K562 (cell line): ENCODE measurements around the gene ATG13. TPM values are rescaled to one million over a fixed set of nuclear protein-coding genes. Genes with fewer than 3 reads are reported as not detected.

Experiments
- ATF4 ChIP-seq: fragments of 450-650 bp; formaldehyde crosslinking; IDR thresholded peaks from 2 replicates; pipeline ENCODE4 v1.4.0; 2022; ENCODE audit warnings: mild to moderate bottlenecking, moderate library complexity
- BMI1 ChIP-seq: fragments of 150-350 bp; IDR thresholded peaks from 2 replicates; pipeline ENCODE4 v1.6.1; 2014; ENCODE audit warnings: low read length
- CBX1 ChIP-seq: sonication (generic); IDR thresholded peaks from 2 replicates; pipeline ENCODE4 v1.6.1; 2016; ENCODE audit warnings: antibody characterized with exemption, low read depth, mild to moderate bottlenecking
- CBX8 ChIP-seq: fragments of 200-600 bp; sonication (generic); IDR thresholded peaks from 2 replicates; pipeline ENCODE4 v1.6.1; 2012; ENCODE audit warnings: borderline replicate concordance, mixed run types, low read depth, mild to moderate bottlenecking, moderate library complexity, mixed read lengths, low read length, control low read depth, inconsistent platforms; ENCODE audit not compliant: poor library complexity, severe bottlenecking; ENCODE audit errors: extremely low read depth
- CHD4 ChIP-seq: fragments of 200-600 bp; sonication (generic); IDR thresholded peaks from 3 replicates; pipeline ENCODE4 v1.6.1; 2012; ENCODE audit warnings: low read depth, mild to moderate bottlenecking, mixed read lengths, low read length, inconsistent platforms; ENCODE audit not compliant: insufficient read depth, insufficient replicate concordance, poor library complexity, severe bottlenecking
- FOXA1 ChIP-seq: fragments of 450-650 bp; IDR thresholded peaks from 2 replicates; pipeline ENCODE4 v1.6.1; 2016; ENCODE audit warnings: mild to moderate bottlenecking, borderline replicate concordance
- GATAD2B ChIP-seq: fragments of 450-650 bp; IDR thresholded peaks from 2 replicates; pipeline ENCODE4 v1.6.1; 2017; ENCODE audit warnings: mild to moderate bottlenecking, borderline replicate concordance
- MITF ChIP-seq: IDR thresholded peaks from 2 replicates; pipeline ENCODE4 v1.6.1; 2014; ENCODE audit warnings: antibody characterized with exemption
- MLLT1 ChIP-seq, 2 experiments: fragments of 450-650 bp; IDR thresholded peaks; 2 replicates each; pipeline ENCODE4 v1.6.1; 2016
- PHF20 ChIP-seq: fragments of 450-650 bp; IDR thresholded peaks from 2 replicates; pipeline ENCODE4 v1.6.1; 2018; ENCODE audit not compliant: partially characterized antibody
- SMARCB1 ChIP-seq: IDR thresholded peaks from 2 replicates; pipeline ENCODE4 v1.6.1; 2011; ENCODE audit warnings: improper control_type of control experiment, low read depth; ENCODE audit not compliant: insufficient read length
- TSC22D4 ChIP-seq: fragments of 450-650 bp; IDR thresholded peaks from 2 replicates; pipeline ENCODE4 v1.6.1; 2016; ENCODE audit warnings: missing genetic modification characterization, missing biosample characterization, control low read depth
- YY1 ChIP-seq, 3 experiments: IDR thresholded peaks; 2 replicates each; pipeline ENCODE4 v1.6.1; 2011; ENCODE audit warnings: low read length in 2 of 3, mild to moderate bottlenecking in 2 of 3, moderate library complexity in 2 of 3, borderline replicate concordance in 1 of 3, control low read depth in 1 of 3, low read depth in 1 of 3; ENCODE audit not compliant: insufficient read depth in 3 of 3, insufficient replicate concordance in 2 of 3, control insufficient read depth in 1 of 3, insufficient read length in 1 of 3; ENCODE audit errors: extremely low read depth in 1 of 3
- ZNF274 ChIP-seq: IDR thresholded peaks from 2 replicates; pipeline ENCODE4 v1.6.1; 2011; ENCODE audit warnings: low read depth, mild to moderate bottlenecking, low read length, moderate library complexity, borderline replicate concordance
- ZNF324 ChIP-seq: fragments of 250-450 bp; sonication (Bioruptor Pico); IDR thresholded peaks from 2 replicates; pipeline ENCODE4 v1.4.0; 2020; ENCODE audit warnings: mild to moderate bottlenecking
- ZNF551 ChIP-seq: fragments of 250-450 bp; sonication (Bioruptor Pico); IDR thresholded peaks from 2 replicates; pipeline ENCODE4 v1.5.0; 2021; ENCODE audit warnings: mild to moderate bottlenecking, moderate library complexity
- ZNF592 ChIP-seq: fragments of 450-650 bp; IDR thresholded peaks from 2 replicates; pipeline ENCODE4 v1.6.1; 2017; ENCODE audit warnings: antibody characterized with exemption, mild to moderate bottlenecking
- ZNF77 ChIP-seq: fragments of 250-450 bp; sonication (Bioruptor Pico); IDR thresholded peaks from 2 replicates; pipeline ENCODE4 v1.5.0; 2020
- polyA plus RNA-seq, 8 experiments: library from polyadenylated mRNA; depleted of rRNA in 4 of 8; stranded (reverse) in 5 of 8; unstranded in 3 of 8; fragments of >200 nt; fragmentation: Nextera tagmentation in 2 of 8; fragmentation: Illumina TruSeq in 1 of 8; extraction: Ambion mirVana in 2 of 8; extraction: Trizol in 1 of 8; gene quantifications; 2 replicates each; pipeline versions ENCODE4 v1.2.1 to v1.2.3, GENCODE V29; 2011 to 2014; ENCODE audit warnings: inconsistent platforms in 1 of 8, missing spikeins in 1 of 8
- total RNA-seq, 7 experiments: library from RNA; depleted of rRNA in 6 of 7; stranded (reverse); fragments of >200 nt in 6 of 7; fragmentation: Illumina TruSeq in 2 of 7; extraction: Trizol in 2 of 7; gene quantifications; 2 replicates each; pipeline versions ENCODE4 v1.2.1 to v1.2.3, GENCODE V29; 2011 to 2021; ENCODE audit warnings: low replicate concordance in 1 of 7

ATG13 gene
- total and polyA plus RNA-seq, 9 of the 15 experiments (the other 6 are each of a cell fraction or from before 2014, with no cell fraction given) = 13.1 to 61.5 (median 36.5) TPM

- TF ChIP-seq PHF20 = peak; percentile 99
- TF ChIP-seq BMI1 = no peak
- TF ChIP-seq GATAD2B = 0 out of 2 replicates have a peak, but pooled peaks have one; percentile 17
- no peak for TF ChIP-seq ZNF592
- TF ChIP-seq ATF4 (CRISPR knock-in tag) = peak; percentile 48; the same call in 1 of the 2 replicates
- no peak for TF ChIP-seq ZNF324 (CRISPR knock-in tag)
- no peak for TF ChIP-seq ZNF551 (CRISPR knock-in tag)
- no peak for TF ChIP-seq TSC22D4 (tag)
- no peak for TF ChIP-seq FOXA1
- no peak for TF ChIP-seq ZNF77 (CRISPR knock-in tag)
- TF ChIP-seq SMARCB1 = no peak
- TF ChIP-seq MLLT1 (IDR thresholded peaks at IDR 0.05) = no peak
- TF ChIP-seq MITF = no peak
- TF ChIP-seq CBX1 = peak; percentile 60; the same call in 1 of the 2 replicates
- TF ChIP-seq CBX8 = no peak
- peak in 2 of 3 experiments; percentile 48 to 80 for TF ChIP-seq YY1 (IDR thresholded peaks at IDR 0.05; ENCODE audit: borderline replicate concordance in 1 of 3, control insufficient read depth in 1 of 3, extremely low read depth in 1 of 3, insufficient read depth in 3 of 3, insufficient read length in 1 of 3, insufficient replicate concordance in 2 of 3, low read depth in 1 of 3, low read length in 2 of 3)
- TF ChIP-seq ZNF274 = no peak
- no peak for TF ChIP-seq CHD4
Observed at GRCh38 chr11:46700241-46701077, 83.1 kb downstream of the ATG13 start, which contains the start of the genes ARHGAP1 and ZNF408 (continued).
